Testis (tissue), 2 donors: ENCODE data around the gene MAML3.

ENCODE experiments used
- POLR2A ChIP-seq: fragments of 450-650 bp; IDR thresholded peaks from one replicate; pipeline ENCODE4 v1.6.1; 2017; ENCODE audit warnings: antibody characterized with exemption, mild to moderate bottlenecking, moderate library complexity
- TF ChIP-seq, protein P1 (sequence below), 3 experiments: fragments of 450-650 bp in 2 of 3; fragments of 200-600 bp in 1 of 3; sonication (generic) in 1 of 3; IDR thresholded peaks; one replicate each; pipeline ENCODE4 v1.5.1; 2016 to 2019; ENCODE audit warnings: antibody characterized with exemption in 3 of 3, mild to moderate bottlenecking in 2 of 3, moderate library complexity in 1 of 3

GRCh38 chr4:140136509-140136908, 17.5 kb downstream of the MAML3 start:
- TF ChIP-seq, protein P1, sequence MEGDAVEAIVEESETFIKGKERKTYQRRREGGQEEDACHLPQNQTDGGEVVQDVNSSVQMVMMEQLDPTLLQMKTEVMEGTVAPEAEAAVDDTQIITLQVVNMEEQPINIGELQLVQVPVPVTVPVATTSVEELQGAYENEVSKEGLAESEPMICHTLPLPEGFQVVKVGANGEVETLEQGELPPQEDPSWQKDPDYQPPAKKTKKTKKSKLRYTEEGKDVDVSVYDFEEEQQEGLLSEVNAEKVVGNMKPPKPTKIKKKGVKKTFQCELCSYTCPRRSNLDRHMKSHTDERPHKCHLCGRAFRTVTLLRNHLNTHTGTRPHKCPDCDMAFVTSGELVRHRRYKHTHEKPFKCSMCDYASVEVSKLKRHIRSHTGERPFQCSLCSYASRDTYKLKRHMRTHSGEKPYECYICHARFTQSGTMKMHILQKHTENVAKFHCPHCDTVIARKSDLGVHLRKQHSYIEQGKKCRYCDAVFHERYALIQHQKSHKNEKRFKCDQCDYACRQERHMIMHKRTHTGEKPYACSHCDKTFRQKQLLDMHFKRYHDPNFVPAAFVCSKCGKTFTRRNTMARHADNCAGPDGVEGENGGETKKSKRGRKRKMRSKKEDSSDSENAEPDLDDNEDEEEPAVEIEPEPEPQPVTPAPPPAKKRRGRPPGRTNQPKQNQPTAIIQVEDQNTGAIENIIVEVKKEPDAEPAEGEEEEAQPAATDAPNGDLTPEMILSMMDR (IDR thresholded peaks at IDR 0.05) = no peak
- TF ChIP-seq POLR2A = no peak
